Measurements from ENCODE around the gene TAL1. TPM values are rescaled to one million over a fixed set of nuclear protein-coding genes. Genes with fewer than 3 reads are reported as not detected.

Gene TAL1
- total and polyA plus RNA-seq, 2 experiments from 2014 or later = not detected

DNA sequence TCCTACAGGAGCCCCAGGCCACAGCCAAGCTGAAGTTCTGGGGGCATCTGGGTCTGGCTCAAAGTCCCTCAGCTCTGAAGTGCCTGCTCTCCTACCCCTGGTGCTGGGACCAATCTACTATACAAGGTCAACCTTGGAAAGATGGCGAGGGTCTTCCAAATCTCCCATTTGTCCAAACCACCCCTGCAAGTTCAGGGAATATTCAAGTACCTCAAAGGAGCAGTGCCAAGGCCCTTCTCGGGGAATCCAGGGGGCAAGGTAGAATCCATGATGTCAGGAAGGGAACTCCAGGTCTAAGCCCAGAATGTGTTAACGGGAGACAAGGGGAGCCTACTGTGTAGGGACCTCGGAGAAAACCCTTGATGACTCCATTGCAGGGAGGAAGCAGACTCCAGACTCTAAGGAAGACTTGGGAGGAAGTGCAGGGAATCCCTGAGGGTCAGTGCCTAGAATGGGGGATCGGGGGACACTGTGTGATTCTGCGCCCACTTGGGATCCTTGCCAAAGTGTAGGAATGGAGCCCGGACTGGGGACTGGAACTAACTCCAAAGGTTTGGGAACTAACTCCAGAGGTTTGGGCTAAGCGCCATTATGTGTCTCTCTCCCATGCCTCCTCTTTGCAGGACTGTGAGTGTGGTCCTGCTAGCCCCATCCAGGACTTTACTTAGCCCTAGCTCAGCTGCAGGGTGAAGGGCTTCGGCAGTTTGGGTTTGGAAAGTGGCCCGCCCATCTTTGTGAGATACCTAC, 8.7 kb downstream of the TAL1 start:
- Histone ChIP-seq H4K20me1 (replicated peaks; ENCODE audit: insufficient read depth) (peaks cover 5% of the 10 kb centered on the region), H3K4me1 (ENCODE audit: insufficient read depth) (peaks cover 33% of the 10 kb centered on the region), H3F3A (replicated peaks; ENCODE audit: low read depth) (peaks cover 11% of the 10 kb centered on the region), H3K27ac (ENCODE audit: low read depth) (no peak overlapping the region), H3K4me2 (peak overlapping the region; percentile 64), H3K79me2 (replicated peaks; ENCODE audit: insufficient read depth) (no peaks in the 10 kb centered on the region), H3K36me3 (ENCODE audit: insufficient read depth) (no peaks in the 10 kb centered on the region), H3K4me3 (0 out of 2 replicates have a peak overlapping the region, but pooled peaks have one; percentile 30), H3K27me3 (ENCODE audit: insufficient read depth) (peaks cover 98% of the 10 kb centered on the region), H3K9me2 (ENCODE audit: insufficient read depth) (no peaks in the 10 kb centered on the region), H2AFZ (no peak overlapping the region)
- no peak for DNase-seq (ENCODE audit: low spot score)
- TF ChIP-seq, protein P1, sequence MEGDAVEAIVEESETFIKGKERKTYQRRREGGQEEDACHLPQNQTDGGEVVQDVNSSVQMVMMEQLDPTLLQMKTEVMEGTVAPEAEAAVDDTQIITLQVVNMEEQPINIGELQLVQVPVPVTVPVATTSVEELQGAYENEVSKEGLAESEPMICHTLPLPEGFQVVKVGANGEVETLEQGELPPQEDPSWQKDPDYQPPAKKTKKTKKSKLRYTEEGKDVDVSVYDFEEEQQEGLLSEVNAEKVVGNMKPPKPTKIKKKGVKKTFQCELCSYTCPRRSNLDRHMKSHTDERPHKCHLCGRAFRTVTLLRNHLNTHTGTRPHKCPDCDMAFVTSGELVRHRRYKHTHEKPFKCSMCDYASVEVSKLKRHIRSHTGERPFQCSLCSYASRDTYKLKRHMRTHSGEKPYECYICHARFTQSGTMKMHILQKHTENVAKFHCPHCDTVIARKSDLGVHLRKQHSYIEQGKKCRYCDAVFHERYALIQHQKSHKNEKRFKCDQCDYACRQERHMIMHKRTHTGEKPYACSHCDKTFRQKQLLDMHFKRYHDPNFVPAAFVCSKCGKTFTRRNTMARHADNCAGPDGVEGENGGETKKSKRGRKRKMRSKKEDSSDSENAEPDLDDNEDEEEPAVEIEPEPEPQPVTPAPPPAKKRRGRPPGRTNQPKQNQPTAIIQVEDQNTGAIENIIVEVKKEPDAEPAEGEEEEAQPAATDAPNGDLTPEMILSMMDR (conservative IDR thresholded peaks at IDR 0.05; ENCODE audit: low read depth in 2 of 2) = no peak
- TF ChIP-seq EZH2 (IDR thresholded peaks at IDR 0.05; ENCODE audit: low read depth, unreplicated experiment) = peak; percentile 73
- Mint-ChIP-seq H3K27ac (no peak overlapping the region), H3K27me3 (ENCODE audit: insufficient read depth, low read depth, poor library complexity) (peaks cover 34% of the 10 kb centered on the region), H3K36me3 (ENCODE audit: low read depth) (no peaks in the 10 kb centered on the region), H3K9me3 (0 out of 3 replicates have a peak, but pooled peaks cover 3% of the 10 kb centered on the region), H3K4me1 (peaks cover 20% of the 10 kb centered on the region), H3K4me3 (no peak overlapping the region)
- ATAC-seq = peak; percentile 9; the same call in 2 of the 3 replicates

DNA sequence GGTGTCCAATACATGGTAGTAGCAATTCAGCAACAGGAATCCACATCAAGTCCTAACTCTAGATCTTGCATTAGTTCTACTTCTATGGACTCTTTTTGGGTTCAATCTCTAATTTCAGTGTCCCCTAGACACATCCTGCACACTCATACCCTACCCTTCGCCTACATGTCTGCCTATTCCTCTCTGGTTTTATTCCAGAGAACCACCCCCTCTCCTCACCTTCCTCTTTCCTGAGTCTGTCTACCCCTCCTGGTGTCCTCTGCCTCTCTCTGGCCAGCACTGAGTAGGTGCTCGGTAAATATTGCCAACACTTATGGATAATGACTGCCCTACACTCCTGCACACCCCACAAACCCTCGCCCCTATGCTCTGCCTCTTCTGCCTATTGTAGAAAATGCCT, 9.5 kb downstream of the TAL1 start:
- Mint-ChIP-seq H3K27ac (no peak overlapping the region), H3K4me1 (peaks cover 12% of the 10 kb centered on the region), H3K9me3 (0 out of 3 replicates have a peak, but pooled peaks cover 3% of the 10 kb centered on the region), H3K4me3 (no peak overlapping the region), H3K36me3 (ENCODE audit: low read depth) (no peaks in the 10 kb centered on the region), H3K27me3 (ENCODE audit: insufficient read depth, low read depth, poor library complexity) (peaks cover 26% of the 10 kb centered on the region)
- H3K4me1 ChIP-seq (ENCODE audit: insufficient read depth) = peaks cover 26% of the 10 kb centered on the region
- no peak overlapping the region for H3K4me3 ChIP-seq
- H3K36me3 ChIP-seq (ENCODE audit: insufficient read depth) = no peaks in the 10 kb centered on the region
- H4K20me1 ChIP-seq (replicated peaks; ENCODE audit: insufficient read depth) = no peaks in the 10 kb centered on the region; the same call in none of the 2 replicates
- H3K4me2 ChIP-seq = no peak overlapping the region
- H3F3A ChIP-seq (replicated peaks; ENCODE audit: low read depth) = peaks cover 10% of the 10 kb centered on the region; the same call in 1 of the 2 replicates
- ATAC-seq (no peak), DNase-seq (ENCODE audit: low spot score) (no peak)
- H2AFZ ChIP-seq = no peak overlapping the region
- H3K79me2 ChIP-seq (replicated peaks; ENCODE audit: insufficient read depth) = no peaks in the 10 kb centered on the region
- H3K27me3 ChIP-seq (ENCODE audit: insufficient read depth) = peaks cover 98% of the 10 kb centered on the region
- H3K27ac ChIP-seq (ENCODE audit: low read depth) = no peak overlapping the region
- H3K9me2 ChIP-seq (ENCODE audit: insufficient read depth) = no peaks in the 10 kb centered on the region
- TF ChIP-seq, protein P1 (conservative IDR thresholded peaks at IDR 0.05; ENCODE audit: low read depth in 2 of 2) = no peak
- TF ChIP-seq ZNF331 (CRISPR knock-in tag; IDR thresholded peaks at IDR 0.05; ENCODE audit: low read depth) (no peak), POLR2AphosphoS5 (IDR thresholded peaks at IDR 0.05; ENCODE audit: low read depth) (no peak), CREB1 (CRISPR knock-in tag; IDR thresholded peaks at IDR 0.05; ENCODE audit: low read depth) (no peak)
- TF ChIP-seq, protein P2, sequence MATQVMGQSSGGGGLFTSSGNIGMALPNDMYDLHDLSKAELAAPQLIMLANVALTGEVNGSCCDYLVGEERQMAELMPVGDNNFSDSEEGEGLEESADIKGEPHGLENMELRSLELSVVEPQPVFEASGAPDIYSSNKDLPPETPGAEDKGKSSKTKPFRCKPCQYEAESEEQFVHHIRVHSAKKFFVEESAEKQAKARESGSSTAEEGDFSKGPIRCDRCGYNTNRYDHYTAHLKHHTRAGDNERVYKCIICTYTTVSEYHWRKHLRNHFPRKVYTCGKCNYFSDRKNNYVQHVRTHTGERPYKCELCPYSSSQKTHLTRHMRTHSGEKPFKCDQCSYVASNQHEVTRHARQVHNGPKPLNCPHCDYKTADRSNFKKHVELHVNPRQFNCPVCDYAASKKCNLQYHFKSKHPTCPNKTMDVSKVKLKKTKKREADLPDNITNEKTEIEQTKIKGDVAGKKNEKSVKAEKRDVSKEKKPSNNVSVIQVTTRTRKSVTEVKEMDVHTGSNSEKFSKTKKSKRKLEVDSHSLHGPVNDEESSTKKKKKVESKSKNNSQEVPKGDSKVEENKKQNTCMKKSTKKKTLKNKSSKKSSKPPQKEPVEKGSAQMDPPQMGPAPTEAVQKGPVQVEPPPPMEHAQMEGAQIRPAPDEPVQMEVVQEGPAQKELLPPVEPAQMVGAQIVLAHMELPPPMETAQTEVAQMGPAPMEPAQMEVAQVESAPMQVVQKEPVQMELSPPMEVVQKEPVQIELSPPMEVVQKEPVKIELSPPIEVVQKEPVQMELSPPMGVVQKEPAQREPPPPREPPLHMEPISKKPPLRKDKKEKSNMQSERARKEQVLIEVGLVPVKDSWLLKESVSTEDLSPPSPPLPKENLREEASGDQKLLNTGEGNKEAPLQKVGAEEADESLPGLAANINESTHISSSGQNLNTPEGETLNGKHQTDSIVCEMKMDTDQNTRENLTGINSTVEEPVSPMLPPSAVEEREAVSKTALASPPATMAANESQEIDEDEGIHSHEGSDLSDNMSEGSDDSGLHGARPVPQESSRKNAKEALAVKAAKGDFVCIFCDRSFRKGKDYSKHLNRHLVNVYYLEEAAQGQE (IDR thresholded peaks at IDR 0.05; ENCODE audit: unreplicated experiment) = no peak
